Large intestine (tissue), 3 donors: ENCODE data around the gene ZBED6. TPM values are rescaled to one million over a fixed set of nuclear protein-coding genes. Genes with fewer than 3 reads are reported as not detected.

Experiments used
- DNase-seq, 2 donors: peaks; one replicate each; pipeline versions ENCODE4 v3.0.0 to v3.0.0-alpha.2; 2013
- H3K27ac ChIP-seq: one replicate; pipeline ENCODE4 v1.5.1; 2013; ENCODE audit warnings: low read length
- H3K27me3 ChIP-seq: 2 replicates; pipeline ENCODE4 v1.6.1; 2013; ENCODE audit warnings: low read length; ENCODE audit not compliant: control insufficient read depth, insufficient read depth
- H3K36me3 ChIP-seq: 2 replicates; pipeline ENCODE4 v1.6.1; 2013; ENCODE audit warnings: low read length; ENCODE audit not compliant: control insufficient read depth, insufficient read depth
- H3K4me1 ChIP-seq: one replicate; pipeline ENCODE4 v1.6.1; 2013; ENCODE audit warnings: low read length; ENCODE audit not compliant: control insufficient read depth, insufficient read depth
- H3K4me3 ChIP-seq: one replicate; pipeline ENCODE4 v1.5.1; 2013; ENCODE audit warnings: low read length
- H3K9me3 ChIP-seq: one replicate; pipeline ENCODE4 v1.6.1; 2013; ENCODE audit warnings: mild to moderate bottlenecking, low read depth, low read length, moderate library complexity; ENCODE audit not compliant: control insufficient read depth
- WGBS: methylation state at CpG from one replicate; pipeline ENCODE4 v1.1.5; 2013; ENCODE audit warnings: low lambda C conversion rate; ENCODE audit not compliant: insufficient coverage; 5-methylcytosine and 5-hydroxymethylcytosine counted together
- polyA plus RNA-seq: library from polyadenylated mRNA; unstranded; fragments of 120-200 nt; gene quantifications from one replicate; pipeline ENCODE4 v1.2.1, GENCODE V29; 2013

Gene ZBED6
- polyA plus RNA-seq, 1 donor: 18.6 TPM

DNA sequence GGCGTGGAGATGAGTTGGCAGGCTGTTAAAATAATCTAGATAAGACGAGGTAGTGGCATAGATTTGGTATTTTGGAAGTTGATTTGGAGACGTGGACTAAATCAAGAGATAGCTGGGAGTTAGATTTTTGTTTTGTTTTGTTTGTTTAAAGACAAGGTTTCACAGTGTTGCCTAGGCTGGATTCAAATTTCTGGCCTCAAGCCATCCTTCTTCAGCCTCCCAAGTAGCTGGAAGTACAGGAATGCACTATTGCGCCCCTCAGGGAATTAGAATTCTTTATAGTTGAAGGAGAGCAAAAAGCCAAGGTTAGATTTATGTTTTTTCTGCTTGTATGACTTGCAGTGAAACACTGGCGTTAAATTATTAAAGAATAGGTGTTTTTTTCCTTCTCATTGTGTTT lies 43.7 kb downstream of the ZBED6 start:
- Histone ChIP-seq H3K36me3 (peaks cover 69% of the 10 kb centered on the region), H3K4me3 (no peak overlapping the region), H3K27ac (no peak overlapping the region), H3K9me3 (peaks cover 12% of the 10 kb centered on the region), H3K27me3 (no peaks in the 10 kb centered on the region), H3K4me1 (no peaks in the 10 kb centered on the region)
- WGBS: 81% methylated on average over 2 of the region's 5 CpGs
- DNase-seq: no peak

DNA sequence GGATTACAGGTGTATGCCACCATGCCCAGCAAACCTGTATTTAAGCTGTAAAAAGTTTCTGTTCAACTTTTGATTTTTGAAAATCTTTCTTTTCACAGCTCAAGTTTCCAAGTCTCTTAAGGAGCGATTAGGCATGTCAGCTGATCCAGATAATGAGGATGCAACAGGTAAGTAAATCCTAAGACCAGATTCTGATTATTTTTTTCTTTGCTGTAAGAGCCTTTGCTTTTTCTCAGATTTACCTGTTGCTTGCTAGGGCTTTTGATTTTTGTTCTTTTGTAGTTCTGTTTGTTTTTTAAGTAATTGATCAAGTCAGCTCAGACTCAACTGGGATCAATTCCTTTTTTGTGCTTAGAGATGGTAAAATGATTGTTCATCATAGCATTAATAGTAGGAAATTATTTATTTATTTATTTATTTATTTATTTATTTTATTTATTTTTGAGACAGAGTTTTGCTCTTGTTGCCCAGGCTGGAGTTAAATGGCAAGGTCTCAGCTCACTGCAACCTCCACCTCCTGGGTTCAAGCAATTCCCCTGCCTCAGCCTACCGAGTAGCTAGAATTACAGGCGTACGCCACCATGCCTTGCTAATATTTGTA lies 44.9 kb downstream of the ZBED6 start:
- Histone ChIP-seq H3K4me3 (no peak overlapping the region), H3K27me3 (no peaks in the 10 kb centered on the region), H3K9me3 (peaks cover 12% of the 10 kb centered on the region), H3K36me3 (peaks cover 70% of the 10 kb centered on the region), H3K27ac (no peak overlapping the region), H3K4me1 (no peaks in the 10 kb centered on the region)
- DNase-seq: no peak
- WGBS: 100% methylated on average over 1 of the region's 4 CpGs

DNA sequence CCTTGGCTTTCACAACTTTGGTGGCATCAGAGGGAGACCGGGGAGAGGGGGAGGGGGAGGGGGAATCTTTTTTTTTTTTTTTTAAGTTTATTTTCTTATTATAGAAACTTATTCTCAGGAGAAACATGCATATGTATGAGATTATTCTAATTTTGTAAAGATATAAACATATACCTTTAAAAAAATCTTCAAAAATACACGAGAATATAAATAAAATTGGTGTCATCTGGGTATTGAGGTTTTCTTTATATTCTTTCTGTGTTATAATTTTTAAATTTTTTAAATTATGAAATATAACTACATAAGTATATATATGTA lies 47.1 kb downstream of the ZBED6 start:
- Histone ChIP-seq H3K27ac (no peak overlapping the region), H3K9me3 (peaks cover 12% of the 10 kb centered on the region), H3K36me3 (peaks cover 70% of the 10 kb centered on the region), H3K4me3 (no peak overlapping the region), H3K4me1 (no peaks in the 10 kb centered on the region), H3K27me3 (no peaks in the 10 kb centered on the region)
- WGBS: no CpG with 5 or more reads among the region's 2 CpGs
- no peak for DNase-seq

DNA sequence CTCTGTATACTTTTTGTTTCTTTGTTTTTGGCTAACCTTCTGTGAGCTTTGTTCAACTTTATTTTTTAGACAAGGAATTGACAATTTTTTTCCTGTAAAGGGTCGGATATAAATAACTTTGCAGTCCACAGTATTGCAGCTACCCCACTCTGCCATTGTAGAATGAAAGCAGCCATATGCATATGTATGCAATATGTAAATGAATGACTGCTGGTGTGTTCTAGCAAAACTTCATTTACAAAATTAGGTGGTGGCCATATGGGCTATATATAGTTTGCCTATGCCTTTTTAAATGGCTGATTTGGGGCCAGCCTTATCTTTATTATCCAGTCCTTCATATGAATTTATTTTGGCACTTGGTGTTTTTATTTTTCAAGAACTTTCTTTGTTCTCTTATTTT lies 48.0 kb downstream of the ZBED6 start:
- Histone ChIP-seq H3K27me3 (no peaks in the 10 kb centered on the region), H3K36me3 (peaks cover 71% of the 10 kb centered on the region), H3K27ac (no peak overlapping the region), H3K9me3 (peaks cover 12% of the 10 kb centered on the region), H3K4me1 (no peaks in the 10 kb centered on the region), H3K4me3 (no peak overlapping the region)
- WGBS: 100% methylated on average over 1 of the region's 1 CpG
- no peak for DNase-seq

Other genes starting within 250 kb of the ZBED6 start
- 66.1 TPM for gene ATP2B4, start 168.8 kb upstream of the ZBED6 start, polyA plus RNA-seq
- 0.27 TPM for gene LAX1, start 30.4 kb upstream of the ZBED6 start, polyA plus RNA-seq
- gene ZC3H11A, start within 50 bp of the ZBED6 start, polyA plus RNA-seq: 114 TPM
- 150 TPM for gene SNRPE, start 66.0 kb downstream of the ZBED6 start, polyA plus RNA-seq